ENCODE results near the gene DAB2IP.

GRCh38 chr9:121609822-121610637 lies 41.4 kb upstream of the DAB2IP start:
- TF ChIP-seq CTCF (IDR thresholded peaks at IDR 0.05): no peak
- peak; percentile 52 for TF ChIP-seq POLR2AphosphoS5 (IDR thresholded peaks at IDR 0.05)
- TF ChIP-seq POLR2A (IDR thresholded peaks at IDR 0.05): no peak

Measured in prostate gland (tissue), 2 donors.